GM12892 (cell line): ENCODE measurements around the gene CLDN3.

Experiments
- POLR2A ChIP-seq: IDR thresholded peaks from 2 replicates; pipeline ENCODE4 v1.6.1; 2011; ENCODE audit warnings: low read depth, low read length, control low read depth
- POLR2AphosphoS5 ChIP-seq: IDR thresholded peaks from 2 replicates; pipeline ENCODE4 v1.6.1; 2011; ENCODE audit warnings: low read depth, low read length, control low read depth

DNA sequence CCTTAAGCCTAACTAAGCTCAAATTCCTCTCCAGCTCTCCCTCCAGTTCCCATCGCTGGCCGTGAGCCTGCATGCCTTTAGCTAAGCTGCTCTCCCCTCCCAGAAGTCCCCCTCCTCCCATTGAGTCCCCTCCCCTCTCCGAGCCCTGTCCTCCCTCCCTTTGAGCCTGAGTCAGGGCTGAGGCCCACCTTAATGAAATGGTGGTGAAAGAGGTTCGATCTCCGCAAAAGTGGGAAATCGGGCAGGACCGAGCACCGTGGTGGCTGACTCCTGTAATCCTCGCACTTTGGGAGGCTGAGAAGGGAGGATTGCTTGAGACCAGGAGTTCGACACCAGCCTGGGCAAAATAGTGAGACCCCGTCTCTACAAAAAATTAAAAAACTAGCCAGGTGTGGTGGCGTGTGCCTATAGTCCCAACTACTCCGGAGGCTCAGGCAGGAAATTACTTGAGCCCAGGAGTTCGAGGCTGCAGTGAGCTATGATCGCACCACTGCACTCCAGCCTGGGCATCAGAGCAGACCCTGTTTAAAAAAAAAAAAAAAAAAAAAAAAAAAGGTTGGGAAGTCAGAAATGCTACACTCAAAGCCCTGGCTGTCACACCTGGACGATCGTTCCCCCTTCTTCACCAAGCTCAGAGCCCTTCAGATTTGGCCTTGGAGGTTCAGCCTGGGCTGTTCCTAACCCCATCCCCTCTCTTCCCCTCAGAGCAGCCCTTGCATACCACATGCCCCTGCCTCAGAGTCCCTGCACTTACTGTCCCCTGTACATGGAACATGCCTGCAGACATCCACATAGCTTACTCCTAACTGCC lies 995 bp upstream of the CLDN3 start:
- TF ChIP-seq POLR2A (no peak), POLR2AphosphoS5 (no peak)
